Stimulated activated CD8-positive, alpha-beta memory T cell treated with anti-CD3 and anti-CD28 coated beads, Interleukin-15, amount 100 ng/mL, for 4 hours (primary cell): ENCODE data around the gene SLC35F3.

Source experiments
- DNase-seq, 2 donors: peaks; one replicate each; pipeline ENCODE4 v3.0.0-alpha.2; 2020; ENCODE audit warnings: low read depth in 2 of 2

Gene SLC35F3

GRCh38 chr1:233972563-233972950 is 68.1 kb downstream of the SLC35F3 start:
- no peak for DNase-seq

- DNase-seq: no peak
These were observed 68.6 kb downstream of the SLC35F3 start for GRCh38 chr1:233972951-233973635.

- DNase-seq: no peak
These were observed 71.0 kb downstream of the SLC35F3 start for GRCh38 chr1:233975486-233975885.

GRCh38 chr1:233981042-233981675 is 76.7 kb downstream of the SLC35F3 start:
- DNase-seq: no peak

GRCh38 chr1:233982827-233983518 is 78.5 kb downstream of the SLC35F3 start:
- DNase-seq: no peak

GRCh38 chr1:233983811-233984210 is 79.3 kb downstream of the SLC35F3 start:
- DNase-seq: no peak

- no peak for DNase-seq
These were observed 84.7 kb downstream of the SLC35F3 start for GRCh38 chr1:233988963-233989696.

GRCh38 chr1:233990486-233990885 is 86.0 kb downstream of the SLC35F3 start:
- DNase-seq: no peak

GRCh38 chr1:233993651-233994050 is 89.2 kb downstream of the SLC35F3 start:
- DNase-seq: no peak

GRCh38 chr1:233994112-233994511 is 89.6 kb downstream of the SLC35F3 start:
- no peak for DNase-seq

- DNase-seq: no peak
These were observed 94.0 kb downstream of the SLC35F3 start for GRCh38 chr1:233998456-233998855.

GRCh38 chr1:233998891-233999290 is 94.4 kb downstream of the SLC35F3 start:
- DNase-seq: no peak

GRCh38 chr1:234000557-234001041 is 96.1 kb downstream of the SLC35F3 start:
- no peak for DNase-seq

- DNase-seq: no peak
These were observed 97.3 kb downstream of the SLC35F3 start for GRCh38 chr1:234001817-234002216.

- DNase-seq: no peak
These were observed 100.1 kb downstream of the SLC35F3 start for GRCh38 chr1:234004591-234004990.

- no peak for DNase-seq
These were observed 103.2 kb downstream of the SLC35F3 start for GRCh38 chr1:234007684-234008083.

- no peak for DNase-seq
These were observed 104.1 kb downstream of the SLC35F3 start for GRCh38 chr1:234008591-234008990.

- DNase-seq: no peak
These were observed 105.2 kb downstream of the SLC35F3 start for GRCh38 chr1:234009668-234010067.

GRCh38 chr1:234014208-234014607 is 109.7 kb downstream of the SLC35F3 start:
- DNase-seq: no peak

GRCh38 chr1:234018816-234019215 is 114.3 kb downstream of the SLC35F3 start:
- DNase-seq: no peak

- DNase-seq: no peak
These were observed 114.9 kb downstream of the SLC35F3 start for GRCh38 chr1:234019387-234019786.

GRCh38 chr1:234022302-234022701 is 117.8 kb downstream of the SLC35F3 start:
- no peak for DNase-seq
